ENCODE results near the gene C1GALT1C1L.
A peak's percentile ranks its signal among the peaks of the same experiment; 100 is the strongest.
"Not testable (repeated sequence)": the region's sequence is repeated elsewhere in the genome, so short reads cannot be mapped to it uniquely, and the experiment has no call there.

The C1GALT1C1L gene

GRCh38 chr2:43653506-43653905 lies 22.7 kb downstream of the C1GALT1C1L start:
- DNase-seq (ENCODE audit: low read depth): no peak

- no peak for DNase-seq (ENCODE audit: low read depth)
These were observed 27.1 kb downstream of the C1GALT1C1L start for GRCh38 chr2:43648994-43649701.

GRCh38 chr2:43643680-43644079 lies 32.5 kb downstream of the C1GALT1C1L start:
- DNase-seq (ENCODE audit: low read depth): no peak

- no peak for DNase-seq (ENCODE audit: low read depth)
These were observed 33.9 kb downstream of the C1GALT1C1L start for GRCh38 chr2:43642363-43642762.

- DNase-seq (ENCODE audit: low read depth): peak; percentile 76
These were observed 39.0 kb downstream of the C1GALT1C1L start, which contains the start of gene PLEKHH2 for GRCh38 chr2:43637030-43637803. TSS of gene PLEKHH2 (plus strand) at chr2:43637260. CDS start at chr2:43644674, 7,414 bp downstream.

GRCh38 chr2:43636621-43637020 lies 39.6 kb downstream of the C1GALT1C1L start:
- no peak for DNase-seq (ENCODE audit: low read depth)

GRCh38 chr2:43636153-43636552 lies 40.1 kb downstream of the C1GALT1C1L start:
- not testable (repeated sequence) for DNase-seq (ENCODE audit: low read depth)

- DNase-seq (ENCODE audit: low read depth): no peak
These were observed 41.5 kb downstream of the C1GALT1C1L start for GRCh38 chr2:43634604-43635306.

DNA sequence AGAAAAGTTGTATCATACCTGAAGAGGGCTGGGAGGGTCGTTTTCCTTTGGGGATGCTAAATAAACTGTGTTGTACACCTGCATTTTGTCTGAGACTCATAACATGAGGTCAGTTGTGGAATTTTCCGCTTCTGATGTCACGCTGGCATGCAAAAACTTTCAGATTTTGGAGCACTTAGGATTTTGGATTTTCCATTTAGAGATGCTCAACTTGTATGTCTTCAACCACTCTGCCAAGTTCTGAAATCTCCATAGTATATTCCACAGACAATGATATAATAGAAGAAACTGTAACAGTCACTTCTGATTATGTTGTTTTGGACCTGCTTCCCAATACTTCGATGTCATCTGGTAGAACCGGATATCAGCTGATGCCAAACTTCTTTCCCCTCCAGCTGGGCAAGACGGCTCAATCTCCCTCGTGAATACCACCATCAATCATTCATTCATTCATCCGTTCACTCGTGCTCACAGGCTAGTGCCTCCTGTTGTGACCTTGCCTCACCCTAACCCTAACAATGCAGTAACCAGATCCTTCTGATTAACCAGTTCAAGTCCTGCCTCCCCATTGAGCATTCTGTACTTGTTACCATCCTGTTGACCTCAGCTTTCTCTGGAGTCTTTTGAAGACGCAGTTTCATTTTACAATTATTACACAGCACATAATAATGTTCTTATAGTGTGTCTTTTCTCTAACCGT lies 44.5 kb downstream of the C1GALT1C1L start:
- no peak for DNase-seq (ENCODE audit: low read depth)

Measured in activated T-helper 1 cell treated with Interleukin-2 at 50 U/mL for 16 hours (primary cell).